WERI-Rb-1 (cell line): ENCODE results near the gene GPR161.

Source experiments
- DNase-seq: peaks from one replicate; pipeline ENCODE4 v3.0.0-alpha.2; 2020
- H3K27ac ChIP-seq: fragments of 250-450 bp; sonication (Bioruptor Pico); 2 replicates; pipeline ENCODE4 v1.5.1; 2020; ENCODE audit warnings: mild to moderate bottlenecking, moderate library complexity
- H3K27me3 ChIP-seq: fragments of 250-450 bp; sonication (Bioruptor Pico); 2 replicates; pipeline ENCODE4 v1.5.1; 2021; ENCODE audit warnings: mild to moderate bottlenecking, low read depth, moderate library complexity; ENCODE audit not compliant: insufficient read depth, severe bottlenecking
- H3K36me3 ChIP-seq: fragments of 250-450 bp; sonication (Bioruptor Pico); 2 replicates; pipeline ENCODE4 v1.5.1; 2020; ENCODE audit warnings: mild to moderate bottlenecking, moderate library complexity
- H3K4me3 ChIP-seq: 2 replicates; pipeline ENCODE4 v1.5.1; 2011; ENCODE audit warnings: low read depth, mild to moderate bottlenecking, control low read depth, low read length
- H3K9me3 ChIP-seq: fragments of 250-450 bp; sonication (Bioruptor Pico); 2 replicates; pipeline ENCODE4 v1.5.1; 2021; ENCODE audit warnings: mild to moderate bottlenecking, moderate library complexity; ENCODE audit not compliant: severe bottlenecking
- TF ChIP-seq, protein P1 (sequence below): IDR thresholded peaks from 2 replicates; pipeline ENCODE4 v1.5.1; 2011; ENCODE audit warnings: low read depth, mild to moderate bottlenecking, control low read depth, inconsistent platforms, low read length

The GPR161 gene

DNA sequence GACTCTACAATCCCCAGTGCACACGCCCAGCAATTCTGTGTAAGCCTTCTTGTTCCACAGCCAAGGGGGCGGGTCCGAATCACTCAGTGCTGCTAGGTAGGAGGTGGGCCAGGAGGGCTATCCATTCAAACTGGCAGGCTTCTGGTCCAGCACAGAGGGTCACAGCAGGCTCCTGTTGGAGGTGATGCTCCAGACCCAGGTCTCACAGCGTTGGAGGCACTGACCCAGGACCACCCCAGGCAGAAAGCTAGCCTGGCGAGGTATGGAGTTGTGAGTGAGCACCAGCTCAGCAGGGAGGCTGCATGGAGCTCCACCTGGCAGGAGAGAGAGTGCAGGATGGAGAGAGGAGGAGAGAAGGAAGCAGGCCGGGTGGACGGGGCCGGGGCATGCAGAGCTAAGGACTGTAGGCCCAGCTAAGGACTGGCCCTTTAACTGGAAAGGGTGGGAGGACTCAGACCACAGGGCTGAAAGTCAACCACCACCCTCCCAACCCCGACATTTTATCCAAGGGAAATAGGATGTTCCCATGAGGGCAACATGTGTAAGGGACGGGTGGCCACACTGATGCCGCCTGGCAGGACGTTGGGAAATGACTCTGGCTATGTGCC, 38.7 kb downstream of the GPR161 start:
- TF ChIP-seq, protein P1, sequence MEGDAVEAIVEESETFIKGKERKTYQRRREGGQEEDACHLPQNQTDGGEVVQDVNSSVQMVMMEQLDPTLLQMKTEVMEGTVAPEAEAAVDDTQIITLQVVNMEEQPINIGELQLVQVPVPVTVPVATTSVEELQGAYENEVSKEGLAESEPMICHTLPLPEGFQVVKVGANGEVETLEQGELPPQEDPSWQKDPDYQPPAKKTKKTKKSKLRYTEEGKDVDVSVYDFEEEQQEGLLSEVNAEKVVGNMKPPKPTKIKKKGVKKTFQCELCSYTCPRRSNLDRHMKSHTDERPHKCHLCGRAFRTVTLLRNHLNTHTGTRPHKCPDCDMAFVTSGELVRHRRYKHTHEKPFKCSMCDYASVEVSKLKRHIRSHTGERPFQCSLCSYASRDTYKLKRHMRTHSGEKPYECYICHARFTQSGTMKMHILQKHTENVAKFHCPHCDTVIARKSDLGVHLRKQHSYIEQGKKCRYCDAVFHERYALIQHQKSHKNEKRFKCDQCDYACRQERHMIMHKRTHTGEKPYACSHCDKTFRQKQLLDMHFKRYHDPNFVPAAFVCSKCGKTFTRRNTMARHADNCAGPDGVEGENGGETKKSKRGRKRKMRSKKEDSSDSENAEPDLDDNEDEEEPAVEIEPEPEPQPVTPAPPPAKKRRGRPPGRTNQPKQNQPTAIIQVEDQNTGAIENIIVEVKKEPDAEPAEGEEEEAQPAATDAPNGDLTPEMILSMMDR = no peak
- H3K27ac ChIP-seq = no peak overlapping the region
- no peaks in the 10 kb centered on the region for H3K36me3 ChIP-seq
- H3K9me3 ChIP-seq = no peaks in the 10 kb centered on the region
- DNase-seq = no peak
- H3K27me3 ChIP-seq = no peaks in the 10 kb centered on the region
- H3K4me3 ChIP-seq = no peak overlapping the region

DNA sequence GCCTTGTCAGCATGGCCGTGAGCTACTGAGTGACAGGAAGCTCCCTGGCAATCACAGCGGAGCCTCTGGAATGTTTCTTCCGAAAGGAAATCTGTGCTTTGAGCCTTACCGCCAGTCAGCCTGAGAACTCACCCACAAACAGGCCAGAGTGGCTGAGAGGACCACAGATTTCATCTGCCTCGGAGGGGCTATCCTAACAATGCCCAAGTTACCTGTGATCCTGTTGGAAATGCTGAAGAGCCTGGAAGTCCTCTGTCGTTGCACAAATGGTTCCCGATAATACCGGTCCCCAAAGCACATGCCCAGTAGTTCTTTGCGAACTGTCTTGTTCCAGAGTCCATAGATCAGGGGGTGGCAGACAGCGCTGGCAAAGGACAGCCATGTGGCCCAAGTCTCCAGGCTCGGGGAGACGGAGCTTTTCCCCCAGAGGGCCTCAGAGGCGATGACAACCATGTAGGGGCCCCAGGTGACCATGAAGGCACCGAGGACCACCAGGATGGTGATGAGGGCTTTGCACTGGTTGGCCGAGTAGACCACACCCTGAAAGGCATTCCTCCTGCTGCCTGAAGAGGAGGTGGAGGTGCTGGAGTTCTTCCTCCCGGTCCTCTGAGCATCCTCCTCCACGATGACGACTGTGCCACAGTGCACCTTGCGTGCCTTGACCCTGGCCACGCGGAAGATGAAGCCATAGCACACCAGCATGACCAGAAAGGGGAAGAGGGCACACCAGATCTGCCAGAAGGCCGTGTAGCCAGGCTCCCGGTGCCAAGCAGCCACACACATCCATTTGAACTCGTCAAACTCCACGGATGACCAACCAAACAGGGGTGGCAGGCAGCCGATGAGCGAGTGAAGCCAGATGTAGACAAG, 40.2 kb downstream of the GPR161 start:
- no peak for DNase-seq
- Histone ChIP-seq H3K27me3 (no peaks in the 10 kb centered on the region), H3K9me3 (no peaks in the 10 kb centered on the region), H3K27ac (no peak overlapping the region), H3K4me3 (no peak overlapping the region), H3K36me3 (no peaks in the 10 kb centered on the region)
- TF ChIP-seq, protein P1 = no peak

DNA sequence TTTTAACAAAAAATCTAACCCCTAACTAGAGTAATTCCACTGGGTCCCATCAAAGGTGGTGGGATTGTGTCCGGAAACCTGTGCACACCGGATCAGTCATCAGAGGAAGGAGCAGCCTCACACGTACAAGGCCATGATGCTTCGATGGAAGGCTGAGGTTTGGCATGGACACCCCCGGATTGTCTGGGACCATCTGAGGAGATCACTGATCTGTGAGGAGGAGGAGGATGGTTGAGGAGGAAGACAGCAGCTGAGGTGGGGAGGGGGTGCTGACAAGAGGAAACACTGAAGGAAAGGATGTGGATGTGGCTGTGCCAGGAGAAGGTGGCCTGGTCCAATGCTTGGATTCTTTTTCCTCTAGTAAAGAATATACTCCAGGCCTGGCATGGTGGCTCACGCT, 41.3 kb downstream of the GPR161 start:
- Histone ChIP-seq H3K27ac (no peak overlapping the region), H3K4me3 (no peak overlapping the region), H3K27me3 (no peaks in the 10 kb centered on the region), H3K9me3 (no peaks in the 10 kb centered on the region), H3K36me3 (no peaks in the 10 kb centered on the region)
- no peak for DNase-seq
- TF ChIP-seq, protein P1 = no peak

DNA sequence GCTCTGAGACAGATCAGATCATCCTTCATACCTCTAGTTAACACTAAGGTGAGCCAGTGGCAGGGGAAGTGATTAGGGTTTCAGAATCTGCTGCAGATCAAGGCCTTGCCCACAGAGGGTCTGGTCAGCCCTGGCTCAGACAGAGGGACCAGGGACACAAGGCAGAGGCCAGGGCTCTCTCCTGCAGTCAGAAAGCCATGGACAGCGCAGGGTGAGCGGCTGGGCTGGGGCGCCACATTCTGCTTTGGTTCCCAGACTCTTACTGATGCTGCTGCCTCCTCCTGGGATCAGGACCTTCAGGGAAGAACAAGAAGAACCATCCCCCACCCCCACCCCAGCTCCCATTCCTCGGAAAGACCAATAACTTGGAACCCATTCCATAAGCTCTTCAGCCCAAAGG, 43.1 kb downstream of the GPR161 start:
- Histone ChIP-seq H3K9me3 (no peaks in the 10 kb centered on the region), H3K36me3 (no peaks in the 10 kb centered on the region), H3K27ac (no peak overlapping the region), H3K4me3 (no peak overlapping the region), H3K27me3 (no peaks in the 10 kb centered on the region)
- DNase-seq = no peak
- TF ChIP-seq, protein P1 = no peak

DNA sequence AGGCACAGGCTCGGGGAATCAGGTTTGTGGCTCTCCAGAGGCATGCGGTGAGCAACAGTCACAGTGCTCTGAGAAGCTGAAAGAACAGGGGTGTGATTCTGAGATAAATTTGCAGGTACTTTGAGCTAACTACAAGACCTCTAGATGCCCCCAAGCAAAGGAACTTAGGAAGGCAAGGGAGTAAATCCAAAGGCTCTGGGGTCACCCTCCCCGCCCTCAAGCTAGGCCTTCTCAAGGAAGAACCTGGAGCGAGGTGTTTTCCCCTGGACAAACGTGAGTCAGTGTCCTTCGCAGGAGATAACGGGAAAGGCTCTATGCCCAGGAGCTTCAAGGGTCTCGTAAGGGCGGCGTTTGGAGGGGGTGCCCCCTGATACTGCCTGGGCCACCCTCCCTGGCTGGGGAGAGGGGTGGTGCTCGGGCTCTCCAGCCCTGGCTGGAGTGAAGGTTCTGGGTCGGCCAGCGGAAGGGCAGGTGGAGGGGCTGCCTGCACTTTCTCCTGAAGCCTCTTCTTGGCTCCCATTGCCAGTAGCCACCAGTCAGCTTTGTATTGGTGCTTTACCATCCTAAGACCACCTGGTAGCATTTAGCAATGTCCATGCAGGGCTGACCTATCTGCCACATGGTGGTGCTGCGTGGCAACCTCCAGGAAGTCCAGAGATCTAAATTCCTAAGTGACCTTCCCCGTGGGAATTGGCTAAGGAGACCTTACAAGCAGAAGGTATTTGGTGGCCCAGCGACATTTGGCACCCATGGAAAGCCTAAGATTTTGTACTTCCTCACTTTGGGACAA, 44.0 kb downstream of the GPR161 start:
- no peak for DNase-seq
- TF ChIP-seq, protein P1 = peak; percentile 57

More for the DNA sequence above, 44.0 kb downstream of the GPR161 start:
- Histone ChIP-seq H3K27ac (no peak overlapping the region), H3K36me3 (no peaks in the 10 kb centered on the region), H3K4me3 (no peak overlapping the region), H3K9me3 (no peaks in the 10 kb centered on the region), H3K27me3 (no peaks in the 10 kb centered on the region)
